ENCODE results near the gene ZRANB3.
"Not testable (repeated sequence)": the region's sequence is repeated elsewhere in the genome, so short reads cannot be mapped to it uniquely, and the experiment has no call there.

GRCh38 chr2:135533545-135533944 lies 2.5 kb upstream of the ZRANB3 start:
- not testable (repeated sequence) for TF ChIP-seq ATF3 (IDR thresholded peaks at IDR 0.05); TAF1 (conservative IDR thresholded peaks at IDR 0.05); HNF4A (conservative IDR thresholded peaks at IDR 0.05); CTCF (IDR thresholded peaks at IDR 0.05; ENCODE audit: low read depth, low read length, missing input control); ZBTB33 (IDR thresholded peaks at IDR 0.05); YY1 (IDR thresholded peaks at IDR 0.05); RAD21 (IDR thresholded peaks at IDR 0.05); NR2F2 (IDR thresholded peaks at IDR 0.05); RXRA (IDR thresholded peaks at IDR 0.05); MAX (IDR thresholded peaks at IDR 0.05)

Measured in liver (tissue), 3 donors.